ENCODE measurements around the gene FAM184A.

DNA sequence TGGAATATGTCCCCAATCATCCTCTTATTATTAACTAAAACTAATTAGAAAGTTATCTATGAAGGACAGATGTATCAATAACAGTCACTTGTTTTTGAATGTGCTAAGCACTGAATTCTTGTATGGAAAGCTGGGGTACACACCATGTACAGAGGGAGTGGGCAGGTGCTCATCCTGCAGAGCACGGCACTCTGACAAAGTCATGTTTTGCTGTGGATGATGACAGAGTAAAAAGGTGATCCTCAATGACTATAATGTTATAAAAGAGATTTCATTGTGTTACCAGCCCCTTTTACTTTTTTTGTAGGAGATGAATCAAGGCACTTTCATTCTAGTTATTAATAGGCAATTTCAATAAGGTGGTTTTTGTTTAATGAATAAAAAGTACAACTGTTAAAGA, 92.2 kb downstream of the FAM184A start:
- TF ChIP-seq, protein P1, sequence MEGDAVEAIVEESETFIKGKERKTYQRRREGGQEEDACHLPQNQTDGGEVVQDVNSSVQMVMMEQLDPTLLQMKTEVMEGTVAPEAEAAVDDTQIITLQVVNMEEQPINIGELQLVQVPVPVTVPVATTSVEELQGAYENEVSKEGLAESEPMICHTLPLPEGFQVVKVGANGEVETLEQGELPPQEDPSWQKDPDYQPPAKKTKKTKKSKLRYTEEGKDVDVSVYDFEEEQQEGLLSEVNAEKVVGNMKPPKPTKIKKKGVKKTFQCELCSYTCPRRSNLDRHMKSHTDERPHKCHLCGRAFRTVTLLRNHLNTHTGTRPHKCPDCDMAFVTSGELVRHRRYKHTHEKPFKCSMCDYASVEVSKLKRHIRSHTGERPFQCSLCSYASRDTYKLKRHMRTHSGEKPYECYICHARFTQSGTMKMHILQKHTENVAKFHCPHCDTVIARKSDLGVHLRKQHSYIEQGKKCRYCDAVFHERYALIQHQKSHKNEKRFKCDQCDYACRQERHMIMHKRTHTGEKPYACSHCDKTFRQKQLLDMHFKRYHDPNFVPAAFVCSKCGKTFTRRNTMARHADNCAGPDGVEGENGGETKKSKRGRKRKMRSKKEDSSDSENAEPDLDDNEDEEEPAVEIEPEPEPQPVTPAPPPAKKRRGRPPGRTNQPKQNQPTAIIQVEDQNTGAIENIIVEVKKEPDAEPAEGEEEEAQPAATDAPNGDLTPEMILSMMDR (conservative IDR thresholded peaks at IDR 0.05; ENCODE audit: low read length) = no peak
- TF ChIP-seq EZH2phosphoT487 (IDR thresholded peaks at IDR 0.05; ENCODE audit: borderline replicate concordance) = no peak

All from Loucy (cell line).